Measurements from ENCODE around the gene FAM8A1.

The FAM8A1 gene

GRCh38 chr6:17610835-17611234, 10.7 kb downstream of the FAM8A1 start:
- TF ChIP-seq SIN3A (IDR thresholded peaks at IDR 0.05; ENCODE audit: borderline replicate concordance, insufficient read depth, low read length), result no peak
- TF ChIP-seq REST (IDR thresholded peaks at IDR 0.05; ENCODE audit: insufficient read depth in 1 of 2, low read depth in 2 of 2, low read length in 2 of 2), result no peak
- TF ChIP-seq FOXP2 (optimal IDR thresholded peaks at IDR 0.05; ENCODE audit: borderline replicate concordance, extremely low read depth, extremely low read length, insufficient read depth), result no peak
- no peak for TF ChIP-seq POLR2AphosphoS5 (IDR thresholded peaks at IDR 0.05; ENCODE audit: low read depth, low read length)
- no peak for TF ChIP-seq TAF1 (IDR thresholded peaks at IDR 0.05; ENCODE audit: borderline replicate concordance, insufficient read depth, low read length)

- TF ChIP-seq POLR2AphosphoS5 (IDR thresholded peaks at IDR 0.05; ENCODE audit: low read depth, low read length) (no peak), TAF1 (IDR thresholded peaks at IDR 0.05; ENCODE audit: borderline replicate concordance, insufficient read depth, low read length) (no peak), FOXP2 (optimal IDR thresholded peaks at IDR 0.05; ENCODE audit: borderline replicate concordance, extremely low read depth, extremely low read length, insufficient read depth) (no peak), SIN3A (IDR thresholded peaks at IDR 0.05; ENCODE audit: borderline replicate concordance, insufficient read depth, low read length) (no peak)
Measured at GRCh38 chr6:17612048-17612447, 11.9 kb downstream of the FAM8A1 start.

DNA sequence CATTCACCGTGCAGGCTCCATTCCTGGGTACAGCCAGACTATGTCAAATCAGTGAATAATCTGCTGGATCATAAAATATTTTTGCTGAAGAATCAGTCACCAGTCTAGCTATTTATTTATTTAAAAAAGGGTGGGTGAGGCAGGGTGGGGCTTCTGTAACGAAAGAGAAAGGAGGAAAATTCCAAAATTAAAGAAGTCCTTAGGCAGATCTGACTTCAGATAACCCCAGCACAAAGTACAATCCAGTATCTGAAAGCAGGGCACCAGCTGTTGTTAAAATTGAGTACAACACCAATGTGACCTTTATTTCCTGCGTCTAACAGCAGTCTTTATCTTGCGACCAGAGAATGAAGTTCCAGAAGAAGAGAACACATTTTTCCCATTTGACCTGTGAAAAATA, 15.7 kb downstream of the FAM8A1 start:
- TF ChIP-seq FOXP2 (optimal IDR thresholded peaks at IDR 0.05; ENCODE audit: borderline replicate concordance, extremely low read depth, extremely low read length, insufficient read depth) (no peak), REST (IDR thresholded peaks at IDR 0.05; ENCODE audit: insufficient read depth in 1 of 2, low read depth in 2 of 2, low read length in 2 of 2) (no peak), SIN3A (IDR thresholded peaks at IDR 0.05; ENCODE audit: borderline replicate concordance, insufficient read depth, low read length) (no peak), POLR2AphosphoS5 (IDR thresholded peaks at IDR 0.05; ENCODE audit: low read depth, low read length) (no peak), TAF1 (IDR thresholded peaks at IDR 0.05; ENCODE audit: borderline replicate concordance, insufficient read depth, low read length) (no peak)

- TF ChIP-seq POLR2AphosphoS5 (IDR thresholded peaks at IDR 0.05; ENCODE audit: low read depth, low read length) (no peak), REST (IDR thresholded peaks at IDR 0.05; ENCODE audit: insufficient read depth in 1 of 2, low read depth in 2 of 2, low read length in 2 of 2) (no peak)
Measured at GRCh38 chr6:17621003-17621402, 20.9 kb downstream of the FAM8A1 start.

DNA sequence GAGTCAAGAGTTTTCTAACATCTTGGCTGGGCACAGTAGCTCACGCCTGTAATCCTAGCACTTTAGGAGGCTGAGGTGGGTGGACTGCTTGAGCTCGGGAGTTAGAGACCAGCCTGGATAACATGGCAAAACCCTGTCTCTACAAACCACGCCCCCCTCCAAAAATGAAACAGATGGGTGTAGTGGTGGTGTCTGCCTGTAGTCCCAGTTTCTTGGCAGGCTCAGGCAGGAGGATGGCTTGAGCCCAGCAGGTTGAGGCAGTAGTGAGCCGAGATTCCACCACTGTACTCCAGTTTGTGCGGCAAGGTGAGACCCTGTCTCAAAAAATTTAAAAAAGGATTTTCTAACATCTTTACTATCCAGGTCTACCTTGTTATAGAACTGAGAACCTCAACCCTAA, 22.0 kb downstream of the FAM8A1 start:
- TF ChIP-seq TAF1 (IDR thresholded peaks at IDR 0.05; ENCODE audit: borderline replicate concordance, insufficient read depth, low read length) (no peak), SIN3A (IDR thresholded peaks at IDR 0.05; ENCODE audit: borderline replicate concordance, insufficient read depth, low read length) (no peak), REST (IDR thresholded peaks at IDR 0.05; ENCODE audit: insufficient read depth in 1 of 2, low read depth in 2 of 2, low read length in 2 of 2) (no peak), POLR2AphosphoS5 (IDR thresholded peaks at IDR 0.05; ENCODE audit: low read depth, low read length) (no peak), FOXP2 (optimal IDR thresholded peaks at IDR 0.05; ENCODE audit: borderline replicate concordance, extremely low read depth, extremely low read length, insufficient read depth) (no peak)

Measured in PFSK-1 (cell line).